ENCODE measurements around the gene P3H3.

Gene P3H3

GRCh38 chr12:6829536-6830220, 1.5 kb downstream of the P3H3 start:
- TF ChIP-seq CTCF (IDR thresholded peaks at IDR 0.05): no peak

GRCh38 chr12:6830286-6830890, 2.2 kb downstream of the P3H3 start:
- no peak for TF ChIP-seq CTCF (IDR thresholded peaks at IDR 0.05)

- TF ChIP-seq CTCF (IDR thresholded peaks at IDR 0.05): no peak
Observed at GRCh38 chr12:6830999-6831398, 2.8 kb downstream of the P3H3 start.

- TF ChIP-seq CTCF (IDR thresholded peaks at IDR 0.05): no peak
Observed at GRCh38 chr12:6831450-6831995, 3.3 kb downstream of the P3H3 start.

GRCh38 chr12:6832125-6832524, 3.9 kb downstream of the P3H3 start:
- no peak for TF ChIP-seq CTCF (IDR thresholded peaks at IDR 0.05)

- TF ChIP-seq CTCF (IDR thresholded peaks at IDR 0.05): no peak
Observed at GRCh38 chr12:6833189-6833890, 5.1 kb downstream of the P3H3 start.

GRCh38 chr12:6834254-6834653, 6.0 kb downstream of the P3H3 start:
- no peak for TF ChIP-seq CTCF (IDR thresholded peaks at IDR 0.05)
